Right ventricle myocardium inferior (tissue), 1 donor: ENCODE results near the gene MC1R. TPM values are rescaled to one million over a fixed set of nuclear protein-coding genes. Genes with fewer than 3 reads are reported as not detected.
A peak's percentile ranks its signal among the peaks of the same experiment; 100 is the strongest.
"Not testable (repeated sequence)": the region's sequence is repeated elsewhere in the genome, so short reads cannot be mapped to it uniquely, and the experiment has no call there.

ENCODE experiments used
- ATAC-seq: fragments of 200-7000 bp; cut with Tn5 transposase; one replicate; pipeline ENCODE4 v1.9.1; 2020; ENCODE audit warnings: mild to moderate bottlenecking, moderate library complexity
- DNase-seq: peaks from one replicate; pipeline ENCODE4 v3.0.0; 2021; ENCODE audit errors: missing footprints
- intact Hi-C: fragments of 100-400 bp; cut with DNase I; formaldehyde crosslinking; loops from one replicate; pipeline ENCODE4 v1.11.0; 2022
- total RNA-seq: library from RNA; stranded (reverse); fragmentation: NEBNext Ultra II Directional; extraction: Animal tissue kit (Norgen Biotek cat#: 25700); gene quantifications from one replicate; pipeline ENCODE4 v1.2.1, GENCODE V29; 2021
- donor health status: DM: no; HTN: yes; CAD: no; lungs with severe emphysema.

MC1R gene
- total RNA-seq, 1 donor from 2014 or later = 1.5 TPM

- ATAC-seq (peak; percentile 5), DNase-seq (no peak)
- intact Hi-C loops = no loop called here
These were observed 7.8 kb upstream of the MC1R start for GRCh38 chr16:89910717-89911354.

GRCh38 chr16:89911375-89911774 lies 7.3 kb upstream of the MC1R start:
- no peak for ATAC-seq
- no peak for DNase-seq
- intact Hi-C loops = no loop called here

GRCh38 chr16:89912143-89912542 lies 6.5 kb upstream of the MC1R start:
- intact Hi-C loops = no loop called here
- no peak for DNase-seq

GRCh38 chr16:89912627-89913026 lies 6.0 kb upstream of the MC1R start:
- ATAC-seq (no peak), DNase-seq (no peak)
- intact Hi-C loops = no loop called here

More at GRCh38 chr16:89912143-89912542, 6.5 kb upstream of the MC1R start:
- ATAC-seq = no peak

GRCh38 chr16:89913408-89914387 lies 5.0 kb upstream of the MC1R start:
- ATAC-seq (no peak), DNase-seq (no peak)
- intact Hi-C loops = no loop called here

- DNase-seq, ATAC-seq: not testable (repeated sequence)
These were observed 3.9 kb upstream of the MC1R start for GRCh38 chr16:89914642-89915285.

GRCh38 chr16:89915303-89916232 lies 3.1 kb upstream of the MC1R start:
- ATAC-seq = no peak
- intact Hi-C loops = loop anchor here (5.0 kb wide), 1 partner anchor 43 kb away; the partner anchor contains the start of gene TCF25
- peak; percentile 22 for DNase-seq

More at GRCh38 chr16:89914642-89915285, 3.9 kb upstream of the MC1R start:
- intact Hi-C loops = loop anchor here (5.0 kb wide), 1 partner anchor 42 kb away; the partner anchor contains the start of gene TCF25

GRCh38 chr16:89917773-89918452 lies 749 bp upstream of the MC1R start:
- intact Hi-C loops = loop anchor here (5.0 kb wide), 1 partner anchor 46 kb away; the partner anchor contains the start of gene TCF25
- peak; percentile 92 for DNase-seq
- ATAC-seq = peak; percentile 74

- intact Hi-C loops = loop anchor here (5.0 kb wide), 1 partner anchor 47 kb away; the partner anchor contains the start of gene TCF25
- DNase-seq = no peak
- ATAC-seq = no peak
These were observed 1.1 kb downstream of the MC1R start for GRCh38 chr16:89919535-89920406.

GRCh38 chr16:89920723-89921122 lies 2.1 kb downstream of the MC1R start:
- intact Hi-C loops = no loop called here
- ATAC-seq (no peak), DNase-seq (no peak)

GRCh38 chr16:89921131-89921701 lies 2.6 kb downstream of the MC1R start:
- DNase-seq = no peak
- intact Hi-C loops = no loop called here
- no peak for ATAC-seq

- intact Hi-C loops = no loop called here
- peak; percentile 87 for DNase-seq
- ATAC-seq = peak; percentile 39
These were observed 3.2 kb downstream of the MC1R start for GRCh38 chr16:89921702-89922476.

- intact Hi-C loops = no loop called here
- DNase-seq = peak; percentile 86
- ATAC-seq = no peak
These were observed 3.8 kb downstream of the MC1R start for GRCh38 chr16:89922477-89922883.

GRCh38 chr16:89922884-89923639 lies 4.4 kb downstream of the MC1R start, which contains the start of gene TUBB3:
TUBB3 (plus strand) TSS chr16:89923342; CDS start chr16:89923402, 60 bp downstream.
- DNase-seq = peak; percentile 91
- intact Hi-C loops = no loop called here
- ATAC-seq = peak; percentile 45
